ENCODE results near the gene RIOX2.

Gene RIOX2

DNA sequence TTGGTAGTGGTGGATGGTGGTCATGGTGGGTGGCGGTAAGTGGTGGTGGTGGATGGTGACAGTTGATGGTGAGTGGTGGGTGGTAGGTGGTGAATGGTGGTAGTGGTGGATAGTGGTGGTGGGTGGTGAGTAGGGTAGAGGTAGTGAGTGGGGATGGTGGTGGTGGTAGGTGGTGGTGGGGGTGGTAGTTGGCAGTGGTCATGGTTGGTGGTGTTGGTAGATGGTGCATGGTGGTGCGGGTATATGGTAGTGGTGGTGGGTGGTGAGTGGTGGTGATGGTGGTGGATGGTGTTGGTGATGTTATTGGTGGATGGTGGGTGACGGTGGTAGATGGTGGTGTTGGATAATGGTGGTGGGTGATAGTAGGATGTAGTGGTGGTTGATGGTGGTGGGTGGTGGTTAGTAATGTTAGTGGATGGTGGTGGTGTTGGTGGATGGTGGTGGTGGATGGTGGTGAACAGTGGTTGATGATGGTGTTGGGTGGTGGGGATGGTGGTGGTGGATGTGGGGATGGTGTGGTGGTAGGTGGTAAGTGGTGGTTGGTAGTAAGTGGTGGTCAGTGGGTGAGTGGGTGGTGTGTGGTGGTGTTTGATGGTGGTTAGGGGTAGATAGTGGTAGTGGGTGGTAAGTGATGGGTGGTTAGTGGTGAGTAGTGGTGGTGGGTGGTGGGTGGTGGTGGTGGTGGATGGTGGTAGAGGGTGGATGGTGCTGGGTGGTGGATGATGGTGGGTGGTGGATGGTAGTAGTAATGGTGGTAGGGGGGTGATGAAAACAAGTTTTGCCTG is 16.7 kb upstream of the RIOX2 start:
- DNase-seq: no peak

DNA sequence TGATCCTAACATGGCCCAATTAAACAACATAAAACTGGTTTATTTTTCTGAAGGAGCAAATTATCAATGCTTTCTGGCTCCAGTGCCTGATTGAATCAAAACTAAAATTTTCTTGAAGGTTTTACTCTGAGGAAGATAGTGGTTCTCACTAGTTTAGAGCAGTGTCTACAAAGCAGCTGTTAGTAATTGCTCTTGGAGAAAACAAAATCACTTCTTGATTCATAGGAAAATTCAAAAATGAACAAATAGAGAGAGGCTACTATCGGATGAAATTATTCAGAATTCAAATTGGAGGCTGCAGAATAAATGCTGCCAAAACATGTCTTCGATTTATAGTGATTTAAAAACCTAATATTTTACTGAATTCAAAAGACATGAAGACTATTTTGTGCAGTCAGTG is 15.1 kb upstream of the RIOX2 start:
- no peak for DNase-seq

DNA sequence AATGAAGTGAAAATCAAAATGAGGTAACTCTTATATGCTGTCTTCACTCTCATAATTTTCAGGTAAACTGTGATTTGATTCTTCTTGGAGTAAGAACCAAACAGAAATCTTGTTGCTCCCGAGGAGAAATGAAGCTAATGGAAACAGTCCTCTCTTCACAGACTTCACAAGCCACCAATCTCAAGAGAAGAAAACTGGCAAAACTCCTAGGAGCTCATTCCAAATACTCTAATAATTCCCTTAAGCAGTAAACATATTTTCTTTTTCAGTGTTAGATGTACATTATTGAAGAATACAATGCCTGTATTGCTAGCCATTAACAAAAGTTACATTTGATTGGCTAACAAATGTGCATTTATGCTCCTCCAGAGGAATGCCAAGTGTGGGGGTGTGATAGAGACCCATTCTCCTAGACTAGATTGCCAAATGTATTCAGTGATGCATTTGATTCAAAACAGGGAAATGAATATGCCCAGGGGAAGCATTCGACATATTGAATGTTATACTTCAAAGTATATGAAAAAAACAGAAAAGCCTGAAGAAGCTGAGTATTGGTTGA is 11.8 kb upstream of the RIOX2 start:
- no peak for DNase-seq

DNA sequence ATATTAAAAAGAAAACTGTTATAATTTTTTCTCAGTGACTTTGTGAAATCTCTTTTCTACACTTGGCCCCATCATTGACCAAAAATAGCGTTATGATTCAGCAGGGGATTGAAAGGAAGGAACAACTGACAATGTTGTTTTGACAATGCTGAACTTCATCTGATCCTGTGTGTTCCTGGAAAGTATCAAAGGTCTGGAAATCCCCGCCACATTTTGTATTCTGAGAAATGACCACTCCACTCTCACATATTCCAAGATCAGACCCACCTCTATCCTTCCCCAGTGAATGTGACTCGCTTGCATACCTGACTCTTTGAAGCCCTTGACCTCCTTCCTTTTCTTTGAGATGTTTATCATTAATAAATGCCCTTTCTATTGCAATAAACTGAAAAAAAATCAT is 9.7 kb upstream of the RIOX2 start:
- DNase-seq: no peak

DNA sequence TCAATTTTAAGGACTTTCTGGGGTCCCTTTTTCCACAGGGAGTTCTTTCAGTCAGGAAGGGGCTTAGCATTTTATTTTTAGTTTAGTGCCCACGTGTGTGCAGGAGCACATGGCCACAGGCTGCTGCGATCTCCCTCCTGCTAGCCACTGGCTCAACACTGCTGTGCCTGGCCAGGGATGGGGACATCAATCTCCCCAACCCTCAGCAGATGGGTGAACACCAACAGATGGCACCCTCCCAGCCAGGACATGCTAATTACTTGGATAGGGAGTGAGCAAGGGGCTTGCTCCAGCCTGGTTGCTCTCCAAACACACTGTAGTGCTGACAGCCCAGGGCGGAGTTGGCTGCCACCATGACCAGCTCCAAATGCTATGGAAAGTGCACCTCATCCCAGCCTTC is 7.4 kb upstream of the RIOX2 start:
- DNase-seq: no peak

DNA sequence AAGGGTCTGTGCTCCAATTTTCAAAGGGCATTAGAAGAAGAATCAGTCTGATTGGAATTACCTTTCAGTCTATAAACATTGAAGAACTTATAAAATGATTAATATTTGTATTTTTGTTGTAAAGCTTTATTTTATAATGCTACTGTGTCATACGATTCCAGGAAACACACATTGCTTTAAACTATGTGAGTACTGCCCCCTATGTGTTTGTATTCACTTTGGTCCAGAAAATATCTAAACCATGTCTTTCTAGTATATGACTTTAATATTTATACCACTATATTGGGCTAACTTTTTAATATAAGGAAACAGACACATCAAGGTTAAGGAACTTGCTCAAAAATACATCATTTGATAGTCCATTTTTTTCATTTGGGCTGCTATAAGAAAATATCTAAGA is 3.2 kb upstream of the RIOX2 start:
- DNase-seq: no peak

DNA sequence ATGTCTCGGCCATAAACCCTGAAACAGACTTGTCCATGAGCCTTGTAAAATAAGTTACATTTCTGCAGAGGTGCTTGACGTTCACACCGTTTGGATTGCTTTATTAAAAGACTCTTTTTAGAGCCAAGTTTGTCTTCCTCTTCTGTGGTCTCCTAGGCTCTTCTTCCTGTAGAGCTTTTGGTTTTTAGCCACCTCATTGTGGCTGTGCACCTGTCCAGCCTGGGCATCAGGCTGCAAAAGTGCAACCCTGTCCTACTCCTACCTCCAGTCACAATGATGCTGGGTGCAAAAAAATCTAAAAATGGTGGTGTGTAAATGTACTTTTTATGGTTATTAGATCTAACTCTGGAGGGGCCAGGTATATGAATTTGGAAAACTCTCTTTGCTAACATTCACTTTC is 2.8 kb upstream of the RIOX2 start:
- DNase-seq: no peak

DNA sequence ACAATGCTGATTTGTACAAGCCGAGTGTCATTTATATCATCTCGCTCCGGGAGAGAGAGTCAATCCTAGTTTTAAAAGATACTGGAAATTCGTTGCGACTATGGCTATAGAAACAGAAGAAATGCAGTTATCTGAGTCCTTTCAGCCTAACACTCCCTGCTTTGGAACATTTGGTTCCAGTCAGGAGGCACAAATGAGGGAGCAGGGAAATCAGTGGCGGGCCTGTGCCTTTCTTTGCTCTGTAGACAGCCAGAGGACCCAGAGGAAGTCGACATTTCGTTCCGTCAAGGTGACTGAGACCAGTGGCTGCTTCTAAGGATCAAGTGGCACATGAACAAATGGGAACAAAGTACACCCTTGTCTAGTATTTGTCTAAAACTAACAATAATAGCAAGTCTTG is 745 bp upstream of the RIOX2 start:
- no peak for DNase-seq

DNA sequence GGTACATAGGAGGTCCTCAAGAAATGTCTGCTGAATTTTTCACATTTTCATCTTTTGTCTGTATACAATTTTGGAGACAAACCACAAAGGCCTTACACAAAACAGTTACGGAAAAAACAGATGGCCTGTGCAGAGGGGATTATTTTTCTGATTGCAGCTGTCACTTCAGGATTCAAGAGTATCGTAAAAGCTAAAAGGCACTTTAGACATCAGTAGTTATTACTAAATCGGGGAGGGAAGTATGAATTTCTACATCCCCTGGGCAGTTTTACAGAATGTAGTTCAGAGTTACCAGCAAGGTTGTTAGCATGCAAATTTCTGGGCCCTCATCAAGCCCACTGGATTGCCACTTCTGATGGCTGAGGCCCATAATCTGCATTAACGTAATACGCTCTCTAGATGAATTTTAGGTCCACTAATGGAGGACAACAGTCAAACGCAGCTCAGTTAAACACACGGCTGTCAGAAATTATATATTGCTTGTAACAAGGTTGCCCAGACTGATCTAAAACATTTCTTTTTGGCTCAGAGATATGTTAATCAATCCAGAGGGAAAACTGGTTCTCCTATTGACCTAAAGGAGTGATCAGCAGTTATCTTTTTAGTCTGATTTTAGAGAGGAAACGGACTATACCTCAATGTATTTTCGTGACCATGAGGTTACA is 1.1 kb downstream of the RIOX2 start:
- no peak for DNase-seq

DNA sequence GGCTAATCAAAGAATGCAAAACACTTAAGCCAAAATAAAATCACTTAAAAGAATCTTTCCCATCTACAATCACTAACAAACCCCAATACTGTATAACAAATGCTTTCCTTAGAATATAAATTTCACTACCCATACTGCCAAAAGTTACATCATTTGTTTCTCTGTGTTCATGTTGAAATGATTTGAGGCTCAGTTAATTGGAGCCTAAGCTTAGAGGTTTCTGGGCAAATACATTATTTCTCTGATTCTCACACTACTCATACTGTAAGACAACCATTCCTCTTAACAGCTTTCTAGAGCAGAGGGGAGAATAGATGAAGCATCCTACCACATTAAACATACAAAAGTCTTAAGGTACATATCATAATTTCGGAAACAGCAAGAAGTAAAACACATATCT is 2.1 kb downstream of the RIOX2 start:
- no peak for DNase-seq

DNA sequence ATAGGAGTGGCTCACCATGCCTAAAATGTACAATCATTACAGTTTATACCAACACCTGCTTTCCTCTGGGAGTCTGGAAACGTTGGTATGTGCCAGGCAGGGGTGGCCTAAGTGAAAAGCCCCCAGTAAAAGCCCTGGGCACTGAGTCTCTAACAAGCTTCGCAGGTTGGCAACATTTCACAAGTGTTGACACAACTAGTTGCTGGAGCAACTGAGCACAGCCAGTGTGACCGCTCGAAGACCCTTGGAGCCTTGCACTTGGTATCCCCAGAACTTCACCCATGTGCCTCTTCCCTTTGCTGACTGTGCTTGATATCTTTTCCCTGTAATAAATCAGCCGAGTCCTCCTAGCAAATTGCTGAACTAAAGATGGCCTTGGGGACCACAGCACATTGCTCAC is 2.7 kb downstream of the RIOX2 start:
- no peak for DNase-seq

DNA sequence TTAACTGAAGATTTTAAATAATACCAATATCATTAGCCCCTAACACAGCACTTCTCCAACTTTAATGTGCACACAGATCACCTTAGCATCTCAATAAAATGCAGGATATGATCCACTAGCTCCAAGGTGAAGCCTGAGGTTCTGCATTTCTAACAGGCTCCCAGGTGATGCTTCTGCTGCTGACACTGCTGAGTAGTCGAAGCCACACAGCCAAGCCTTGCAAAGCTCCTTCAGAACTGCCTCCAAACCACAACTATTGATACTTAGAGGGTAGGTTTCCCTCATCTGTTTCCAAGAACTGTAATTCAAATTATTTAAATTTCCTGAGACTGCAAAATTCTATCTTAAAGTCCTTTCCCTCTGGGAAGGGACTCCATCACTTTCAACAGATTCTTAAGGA is 3.9 kb downstream of the RIOX2 start:
- no peak for DNase-seq

DNA sequence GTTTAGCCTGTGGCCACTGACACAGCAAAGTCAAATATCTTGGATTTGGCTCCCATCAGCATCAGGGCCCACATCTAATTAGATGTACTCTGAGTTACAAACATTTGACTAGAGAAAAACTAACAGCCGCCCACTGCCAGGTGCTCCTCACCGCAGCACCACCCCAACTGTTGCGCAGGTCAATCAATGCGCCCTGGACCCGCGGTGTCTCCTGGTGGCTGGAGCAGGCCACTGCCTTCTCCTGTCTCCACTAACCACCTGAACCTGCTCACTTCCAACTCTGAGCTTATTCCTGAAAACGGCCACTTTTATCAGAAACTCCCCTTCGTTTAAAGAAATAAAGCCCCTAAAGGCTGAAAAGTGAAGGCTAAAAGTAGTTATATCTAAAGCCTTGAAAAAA is 4.3 kb downstream of the RIOX2 start:
- DNase-seq: no peak

DNA sequence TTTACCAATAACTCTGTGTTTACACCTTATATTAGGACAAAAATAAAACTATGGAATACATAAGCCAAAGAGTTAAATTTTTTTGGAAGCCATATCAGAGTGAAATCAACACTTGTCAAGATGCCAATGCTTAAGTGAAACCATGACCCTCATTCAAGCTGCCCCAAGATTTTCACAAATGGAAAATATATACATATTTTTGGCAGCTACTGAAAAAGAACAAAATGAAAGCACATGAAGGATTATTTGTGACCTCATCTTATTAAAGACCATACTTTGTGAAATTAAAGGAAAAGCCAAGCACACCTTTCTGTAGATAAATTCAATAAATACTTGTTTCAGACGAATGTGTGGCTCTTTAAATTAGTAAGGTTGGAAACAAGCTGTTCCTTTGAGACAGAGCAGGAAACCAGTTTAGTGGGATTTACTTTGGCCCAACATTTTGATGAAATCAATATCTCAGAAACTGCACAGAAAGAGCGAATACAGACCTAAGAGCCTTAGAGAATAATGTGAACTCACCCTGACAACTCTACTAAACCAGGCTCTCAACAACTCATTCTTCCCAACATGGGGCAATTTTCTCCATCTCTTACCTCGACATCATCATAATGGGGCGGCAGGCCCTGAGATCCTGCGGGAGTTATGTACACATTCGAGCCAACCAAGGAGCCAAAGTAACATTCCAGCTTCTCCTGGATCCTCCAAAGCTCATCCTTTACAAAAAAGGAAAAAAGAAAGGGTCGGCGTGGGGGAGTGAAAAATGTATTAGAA is 11.1 kb downstream of the RIOX2 start:
- no peak for DNase-seq

DNA sequence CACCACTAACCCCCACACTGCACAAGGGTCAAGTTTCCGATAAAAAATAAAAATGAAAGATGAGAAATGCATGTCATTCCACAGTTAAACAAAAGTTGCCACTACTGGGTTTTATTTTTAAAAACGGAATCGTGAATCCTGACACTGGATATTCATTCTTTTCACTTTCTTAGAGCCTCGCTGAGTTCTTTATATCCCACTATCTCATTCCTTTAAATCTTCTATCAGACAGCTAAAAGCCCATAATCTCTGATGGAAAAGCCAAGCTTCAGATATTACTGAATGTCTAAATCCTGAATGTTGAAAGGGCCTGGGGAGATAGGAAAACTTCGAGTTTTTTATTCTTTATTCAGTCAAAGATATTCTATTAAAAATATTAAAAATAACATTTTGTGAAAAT is 11.7 kb downstream of the RIOX2 start:
- no peak for DNase-seq

DNA sequence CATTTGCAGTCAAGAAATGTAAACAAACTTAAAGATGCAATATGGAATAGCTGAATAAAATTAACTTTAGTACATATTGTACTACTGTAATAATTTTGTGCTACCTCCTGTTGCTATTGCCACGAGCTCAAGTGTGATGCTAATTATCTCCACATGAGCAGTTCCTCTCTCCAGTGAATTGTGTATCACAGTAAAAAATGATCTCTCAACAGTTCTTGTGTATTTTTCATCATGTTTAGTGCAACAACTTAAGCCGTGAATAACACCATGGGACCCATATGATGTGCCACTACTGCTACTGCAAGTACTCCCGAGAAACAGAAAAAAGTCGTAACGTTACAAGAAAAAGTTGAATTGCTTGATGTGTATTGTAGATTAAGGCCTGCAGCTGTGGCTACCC is 12.4 kb downstream of the RIOX2 start:
- no peak for DNase-seq

DNA sequence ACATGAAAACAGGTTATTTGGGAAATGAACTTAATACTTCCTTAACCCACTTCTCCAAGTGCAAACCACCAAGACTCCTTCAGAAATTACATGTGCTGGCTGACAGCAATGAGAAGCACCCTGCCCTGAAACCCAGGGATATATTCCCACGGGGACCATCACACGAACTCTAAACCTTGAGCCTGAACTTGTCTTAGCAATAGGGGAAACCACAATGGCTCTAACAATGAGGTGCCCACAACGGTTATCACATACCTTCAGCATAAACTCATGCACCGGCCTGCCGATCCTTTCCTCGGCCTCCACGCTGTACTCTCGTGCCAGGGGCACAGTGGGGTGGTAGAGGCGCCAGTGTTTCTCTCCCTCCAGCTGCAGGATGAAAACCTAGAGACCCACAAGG is 13.4 kb downstream of the RIOX2 start:
- no peak for DNase-seq

DNA sequence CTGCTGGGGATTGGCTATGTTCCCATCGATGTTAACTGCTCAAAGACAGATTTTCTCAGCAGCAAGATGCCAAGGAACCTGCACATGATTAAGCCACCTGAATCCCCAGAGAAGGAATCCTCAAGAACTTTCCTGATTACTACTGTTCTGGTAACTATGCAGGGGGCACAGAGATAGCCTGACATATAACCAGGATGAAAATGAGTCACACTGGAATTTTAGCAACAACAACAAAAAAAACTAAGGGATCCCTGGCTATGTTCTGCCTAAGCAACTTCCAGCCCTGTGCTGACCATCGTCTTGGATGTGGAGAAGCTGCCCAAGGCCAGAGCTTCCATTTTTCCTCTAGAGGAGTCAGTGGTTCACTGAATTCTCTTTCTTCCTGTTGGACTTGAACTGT is 13.8 kb downstream of the RIOX2 start:
- no peak for DNase-seq

DNA sequence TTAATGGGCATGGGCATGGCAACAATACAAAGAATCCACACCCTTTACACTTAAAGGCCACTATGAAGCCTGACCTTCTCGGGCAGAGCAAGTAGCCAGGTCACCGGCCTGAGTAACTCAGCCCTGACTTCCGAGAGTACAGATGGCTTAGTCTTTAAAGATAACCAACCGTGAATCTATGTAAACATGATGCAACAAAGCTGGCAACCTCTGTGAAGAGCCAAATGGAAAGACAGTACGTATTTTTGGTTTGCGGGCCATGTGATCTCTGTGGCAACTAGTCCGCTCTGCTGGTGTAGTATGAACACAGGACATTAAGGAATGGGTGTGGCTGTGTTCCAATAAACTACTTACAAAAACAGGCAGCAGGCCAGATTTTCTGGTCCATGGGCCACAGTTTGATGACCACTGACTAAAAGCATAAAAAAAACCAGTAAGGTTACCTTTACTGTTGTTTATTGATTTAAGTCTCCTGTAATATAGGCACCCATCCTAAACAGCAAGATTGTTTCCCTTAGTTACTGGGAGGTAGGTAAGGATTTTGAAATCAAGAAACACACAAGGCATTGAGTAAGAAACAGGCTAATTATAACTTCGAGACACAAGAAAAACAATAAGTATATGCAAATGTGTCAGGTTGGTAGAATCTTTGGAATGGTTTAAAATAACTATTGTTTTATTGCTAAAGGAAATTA is 14.5 kb downstream of the RIOX2 start:
- no peak for DNase-seq

DNA sequence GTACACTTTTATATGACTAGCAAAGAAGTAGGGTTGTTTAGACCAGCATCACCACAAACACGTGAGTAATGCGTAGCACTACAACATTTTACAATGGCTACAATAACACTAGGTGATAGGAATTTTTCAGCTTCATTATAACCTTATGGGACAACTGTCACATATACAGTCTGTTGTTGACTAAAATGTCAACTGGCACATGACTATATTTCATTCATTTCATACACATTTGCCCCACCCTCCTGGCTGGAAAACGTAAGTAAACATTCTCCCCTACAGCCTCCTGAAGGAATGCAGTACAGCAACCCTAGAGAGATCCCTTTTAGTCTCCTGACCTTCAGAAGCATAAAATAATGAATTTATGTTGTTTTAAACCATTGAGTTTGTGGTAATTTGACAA is 16.2 kb downstream of the RIOX2 start:
- DNase-seq: no peak

DNA sequence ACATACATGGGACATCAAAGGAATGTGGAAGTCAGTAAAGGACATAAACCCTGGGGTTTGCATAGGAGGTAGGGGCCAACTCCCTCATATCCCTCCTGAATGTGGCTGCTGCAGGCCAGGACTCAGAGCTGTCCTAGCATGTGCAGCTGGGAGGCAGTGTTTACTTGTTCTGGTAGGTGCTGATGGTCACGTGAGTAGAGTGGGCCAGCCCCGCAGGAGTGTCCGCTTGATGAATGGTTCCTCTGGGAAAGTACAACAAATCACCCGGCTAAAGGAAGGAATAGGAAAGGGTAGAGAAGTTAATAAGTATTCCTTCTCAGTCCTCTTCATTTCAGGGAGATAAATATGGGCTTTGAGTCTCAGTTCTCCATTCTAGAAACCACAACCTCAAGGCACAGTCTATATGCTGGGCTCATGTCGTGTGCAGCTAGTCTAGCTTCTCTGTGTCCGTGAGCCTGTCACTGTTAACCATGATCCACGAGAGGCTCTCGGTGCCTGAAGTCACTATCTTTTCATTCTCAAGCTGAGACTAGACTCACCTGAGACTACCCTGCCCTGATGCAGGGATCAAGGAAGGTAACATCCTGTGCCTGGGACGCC is 17.9 kb downstream of the RIOX2 start:
- no peak for DNase-seq

DNA sequence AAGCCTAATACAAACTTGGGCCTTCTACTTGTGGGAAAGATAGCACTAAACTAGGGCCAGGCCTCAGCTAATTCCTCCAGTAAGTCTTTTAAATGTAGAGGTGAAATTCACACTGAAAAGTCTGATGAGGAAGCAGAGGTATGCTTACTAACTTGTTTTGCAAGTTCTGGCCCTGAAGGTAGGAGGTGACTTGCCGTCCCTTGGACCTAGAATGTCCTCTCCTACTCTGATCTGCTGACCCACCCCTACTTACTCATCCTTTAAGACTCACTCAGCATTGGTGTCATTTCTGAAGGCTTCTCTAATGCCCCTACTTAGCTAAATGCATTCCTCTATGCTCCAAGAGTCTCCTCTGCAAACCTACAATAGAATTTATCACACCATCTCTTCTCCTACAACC is 19.4 kb downstream of the RIOX2 start:
- no peak for DNase-seq

DNA sequence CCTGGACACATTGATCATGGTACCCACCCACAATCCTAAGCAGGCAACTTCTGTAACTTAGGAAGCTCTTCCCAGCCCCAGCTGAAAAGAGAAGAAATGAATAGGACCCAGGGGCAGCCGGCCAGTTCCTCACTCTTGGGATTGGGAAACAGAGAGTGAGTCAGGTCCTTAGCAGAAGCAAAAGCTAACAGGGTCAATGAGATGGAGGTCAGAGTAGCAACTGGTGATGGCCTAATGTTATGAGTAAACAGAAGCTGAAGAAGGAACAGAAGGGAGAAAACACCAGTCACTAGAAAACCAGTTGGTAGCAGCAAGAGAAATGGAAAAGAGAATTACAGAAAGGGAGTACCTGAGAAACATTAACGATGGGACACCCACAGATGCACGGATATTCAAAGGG is 20.0 kb downstream of the RIOX2 start:
- no peak for DNase-seq

Data from stimulated activated CD4-positive, alpha-beta T cell treated with anti-CD3 and anti-CD28 coated beads, Interleukin-4, amount 100 ng/mL, for 4 hours (primary cell).